Glomerular visceral epithelial cell (primary cell): Measurements from ENCODE around the gene PRR35.

Source experiments
- DNase-seq: peaks from one replicate; pipeline ENCODE4 v3.0.0-alpha.2; 2016; ENCODE audit errors: extremely low spot score

PRR35 gene

DNA sequence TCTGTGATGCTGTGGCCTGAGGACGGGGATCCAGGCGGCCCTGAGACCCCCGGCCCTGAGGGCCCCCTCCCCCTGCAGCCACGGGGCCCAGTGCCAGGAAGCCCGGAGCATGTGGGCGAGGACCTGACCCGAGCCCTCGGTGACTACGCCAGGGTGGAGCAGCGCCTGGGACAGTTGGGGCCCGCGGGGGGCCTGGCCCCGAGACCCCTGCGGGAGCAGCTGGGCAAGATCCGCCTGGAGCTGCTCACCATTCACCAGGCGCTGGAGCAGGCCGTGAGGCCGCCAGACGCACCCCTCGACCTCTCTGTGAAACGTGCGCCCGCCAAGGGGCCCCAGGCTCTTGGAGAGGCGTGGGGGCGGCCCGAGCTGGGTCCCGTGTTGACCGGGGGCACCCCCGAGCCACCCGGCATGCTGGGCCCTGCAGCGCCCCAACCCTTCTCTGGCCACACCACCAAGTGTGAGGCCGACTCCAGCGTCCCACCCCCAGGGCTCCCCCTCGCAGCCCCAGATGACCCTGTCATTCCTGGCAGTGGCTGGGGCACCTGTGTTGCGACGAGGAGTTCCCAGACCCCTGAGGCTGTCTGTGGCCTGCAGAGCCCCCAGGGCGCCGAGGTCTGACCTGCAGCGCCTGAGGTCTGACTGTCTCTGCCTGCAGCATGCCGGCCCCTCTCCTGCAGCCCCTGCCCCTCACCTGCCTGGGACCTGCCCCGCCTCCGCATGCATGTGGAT is 4.7 kb downstream of the PRR35 start:
- DNase-seq, result no peak

- DNase-seq, result no peak
Measured at GRCh38 chr16:565419-566330, 5.5 kb downstream of the PRR35 start.

DNA sequence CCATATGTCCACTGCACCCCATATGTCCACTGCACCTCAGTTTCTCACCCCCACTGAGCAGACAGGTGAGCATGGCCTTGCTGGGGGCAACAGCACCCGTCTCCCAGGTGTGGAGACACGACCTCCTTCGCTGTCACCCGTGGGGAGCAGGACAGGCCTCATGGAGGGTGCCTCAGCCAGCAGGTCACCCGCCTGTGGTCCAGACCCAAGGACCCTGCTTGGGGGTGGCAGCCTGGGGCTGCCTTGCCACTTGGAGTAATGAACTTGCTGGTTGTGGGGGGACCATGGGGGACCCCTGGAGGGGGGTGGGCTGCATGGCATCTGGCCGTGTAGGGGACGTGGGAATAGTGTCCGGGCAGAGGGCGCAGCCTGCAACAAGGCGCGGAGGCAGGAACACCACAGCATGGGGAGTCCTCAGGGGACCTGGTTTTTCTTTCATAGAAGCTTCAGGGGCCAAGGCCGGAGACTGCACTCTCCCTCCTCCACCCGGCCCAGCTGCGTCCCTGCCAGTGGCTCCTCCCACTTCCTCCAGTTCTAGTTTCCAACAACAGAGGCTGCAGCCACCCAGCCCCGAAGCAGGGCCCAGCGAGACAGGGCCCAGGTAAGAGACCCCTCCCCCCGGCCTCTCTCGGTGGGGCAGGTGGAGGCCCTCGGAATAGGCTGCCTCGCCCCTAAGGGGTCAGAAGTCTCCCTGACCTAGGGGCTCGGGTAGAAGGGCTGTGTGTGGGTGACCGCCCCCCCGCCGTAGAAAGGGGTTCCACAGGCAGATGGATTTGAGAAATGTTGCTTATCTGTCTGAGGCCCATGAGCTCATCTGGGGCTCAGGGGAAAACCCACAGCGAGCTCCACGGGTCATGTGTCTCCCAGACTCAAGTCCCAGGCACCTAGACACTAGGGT is 6.5 kb downstream of the PRR35 start, which contains the start of gene NHLRC4:
TSS of gene NHLRC4 (plus strand) at position 531 of the 898 bp plus-strand sequence. CDS start 1,043 bp downstream, outside the sequence.
- DNase-seq, result no peak

GRCh38 chr16:567373-568256 is 7.4 kb downstream of the PRR35 start:
- DNase-seq, result no peak

- DNase-seq, result no peak
Measured at GRCh38 chr16:568401-569258, 8.4 kb downstream of the PRR35 start.

DNA sequence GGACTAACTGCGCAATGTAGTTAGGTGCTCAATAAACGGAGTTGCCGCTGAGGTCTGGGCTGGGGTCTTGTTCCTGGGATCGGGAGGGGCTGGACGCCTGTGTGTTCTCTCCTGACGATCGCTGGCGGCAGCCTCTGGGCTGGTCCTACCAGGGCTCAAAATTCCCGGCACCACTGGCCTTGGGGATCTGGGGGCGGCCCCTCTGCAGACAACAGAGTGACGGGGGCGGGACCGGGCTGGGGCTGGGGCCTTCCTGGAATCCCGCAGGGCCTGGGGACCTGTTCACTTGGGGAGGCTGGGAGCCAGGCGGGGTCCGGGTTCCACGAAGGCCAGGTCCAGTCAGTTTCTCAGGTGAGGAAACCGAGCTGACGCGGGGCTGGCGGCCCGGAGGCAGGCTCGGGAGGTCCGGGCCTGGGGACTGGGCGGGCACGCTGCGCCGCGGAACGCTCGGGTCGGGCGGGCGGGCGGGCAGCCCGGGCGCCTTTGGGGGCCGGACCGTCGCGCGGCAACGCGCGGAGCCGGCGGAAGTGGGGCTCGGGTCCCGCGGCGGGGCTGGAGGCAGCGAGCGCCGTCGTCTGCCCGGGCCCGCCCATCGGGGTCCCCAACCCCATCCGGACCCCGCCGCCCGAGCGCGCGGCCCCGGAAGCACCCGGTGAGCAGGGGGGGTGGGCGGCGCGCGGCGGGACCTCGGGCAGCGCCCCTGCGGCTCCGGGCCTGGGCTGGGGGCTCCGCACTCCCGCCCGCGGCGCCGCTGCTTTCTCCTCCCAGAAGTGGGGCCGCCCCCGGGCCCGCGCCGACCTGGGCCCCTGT is 9.5 kb downstream of the PRR35 start, which contains the start of gene PIGQ:
TSS of gene PIGQ (plus strand) at position 524 of the 810 bp plus-strand sequence. CDS start 4,107 bp downstream, outside the sequence.
- peak; percentile 63 for DNase-seq

DNA sequence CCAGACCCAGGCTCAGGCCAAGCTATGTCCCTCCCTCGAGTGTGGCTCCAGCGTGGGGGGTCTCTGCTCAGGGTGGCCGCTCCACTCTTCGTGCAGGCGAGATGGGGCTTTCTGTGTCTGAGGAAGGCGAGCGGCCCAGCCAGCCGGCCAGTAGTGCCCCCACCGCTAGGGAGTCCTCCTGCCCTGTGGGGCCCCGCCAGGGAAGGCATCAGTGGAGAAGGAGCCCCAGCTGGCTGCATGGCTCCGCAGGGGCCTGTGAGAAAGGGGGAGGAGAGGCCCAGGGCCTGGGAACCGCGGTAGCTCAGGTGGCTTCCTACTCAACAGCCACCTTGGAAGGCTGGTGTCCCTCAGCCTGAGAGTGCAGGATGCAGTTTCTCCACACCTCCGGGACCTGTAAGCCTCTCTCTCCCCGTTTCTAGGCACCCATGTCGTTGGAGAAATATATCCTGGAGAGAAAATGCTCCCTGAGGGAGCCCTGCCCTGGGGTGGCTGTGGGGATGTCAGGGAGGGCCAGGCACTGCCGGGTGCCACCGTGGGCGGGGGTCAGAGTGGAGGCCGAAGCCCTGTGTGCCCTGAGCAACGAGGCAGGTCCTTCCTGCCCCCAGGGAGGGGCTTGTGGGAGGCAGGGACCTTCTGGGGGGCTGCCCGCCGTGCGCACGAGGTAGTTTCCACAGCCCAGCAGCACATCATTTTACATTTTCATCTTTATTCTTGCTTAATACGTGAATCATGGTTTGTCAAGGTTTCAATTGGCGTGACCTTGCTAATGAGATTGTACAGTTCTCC is 12.9 kb downstream of the PRR35 start:
- no peak for DNase-seq

DNA sequence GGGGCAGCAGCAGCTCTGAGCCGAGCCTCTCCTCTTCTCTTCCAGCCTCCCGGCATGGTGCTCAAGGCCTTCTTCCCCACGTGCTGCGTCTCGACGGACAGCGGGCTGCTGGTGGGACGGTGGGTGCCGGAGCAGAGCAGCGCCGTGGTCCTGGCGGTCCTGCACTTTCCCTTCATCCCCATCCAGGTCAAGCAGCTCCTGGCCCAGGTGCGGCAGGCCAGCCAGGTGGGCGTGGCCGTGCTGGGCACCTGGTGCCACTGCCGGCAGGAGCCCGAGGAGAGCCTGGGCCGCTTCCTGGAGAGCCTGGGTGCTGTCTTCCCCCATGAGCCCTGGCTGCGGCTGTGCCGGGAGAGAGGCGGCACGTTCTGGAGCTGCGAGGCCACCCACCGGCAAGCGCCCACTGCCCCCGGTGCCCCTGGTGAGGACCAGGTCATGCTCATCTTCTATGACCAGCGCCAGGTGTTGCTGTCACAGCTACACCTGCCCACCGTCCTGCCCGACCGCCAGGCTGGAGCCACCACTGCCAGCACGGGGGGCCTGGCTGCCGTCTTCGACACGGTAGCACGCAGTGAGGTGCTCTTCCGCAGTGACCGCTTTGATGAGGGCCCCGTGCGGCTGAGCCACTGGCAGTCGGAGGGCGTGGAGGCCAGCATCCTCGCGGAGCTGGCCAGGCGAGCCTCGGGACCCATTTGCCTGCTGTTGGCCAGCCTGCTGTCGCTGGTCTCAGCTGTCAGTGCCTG is 14.0 kb downstream of the PRR35 start:
- DNase-seq, result no peak

- no peak for DNase-seq
Measured at GRCh38 chr16:575354-576196, 15.4 kb downstream of the PRR35 start.

GRCh38 chr16:576197-576822 is 16.1 kb downstream of the PRR35 start:
- no peak for DNase-seq

DNA sequence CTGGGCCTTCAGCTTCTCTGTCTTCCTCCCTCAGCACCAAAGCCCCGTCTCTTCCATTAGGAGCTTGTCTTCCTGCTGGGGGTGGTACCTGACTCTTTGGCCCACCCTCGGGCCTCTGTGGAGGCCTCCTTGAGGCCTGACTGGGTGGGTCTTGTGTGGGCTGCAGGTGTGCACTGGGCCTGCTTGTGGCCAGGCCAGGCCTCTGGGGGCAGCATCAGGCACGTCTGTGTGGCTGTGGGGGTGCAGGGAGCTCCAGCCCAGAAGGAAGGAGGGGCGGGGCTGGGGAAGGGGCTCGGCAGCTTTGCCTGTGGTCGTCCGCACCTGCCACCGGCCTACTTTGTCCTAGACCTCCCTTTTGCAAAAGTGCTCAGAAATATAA is 16.6 kb downstream of the PRR35 start:
- no peak for DNase-seq

- DNase-seq, result no peak
Measured at GRCh38 chr16:577796-578195, 17.6 kb downstream of the PRR35 start.

- DNase-seq, result no peak
Measured at GRCh38 chr16:578232-578869, 18.2 kb downstream of the PRR35 start.

- no peak for DNase-seq
Measured at GRCh38 chr16:578870-579405, 18.7 kb downstream of the PRR35 start.
